ENCODE data around the gene PRTFDC1. TPM values are rescaled to one million over a fixed set of nuclear protein-coding genes. Genes with fewer than 3 reads are reported as not detected.

PRTFDC1 gene
- total and polyA plus RNA-seq, 2 of the 13 experiments (the other 11 are each of a cell fraction or from before 2014, with no cell fraction given), result not detected

DNA sequence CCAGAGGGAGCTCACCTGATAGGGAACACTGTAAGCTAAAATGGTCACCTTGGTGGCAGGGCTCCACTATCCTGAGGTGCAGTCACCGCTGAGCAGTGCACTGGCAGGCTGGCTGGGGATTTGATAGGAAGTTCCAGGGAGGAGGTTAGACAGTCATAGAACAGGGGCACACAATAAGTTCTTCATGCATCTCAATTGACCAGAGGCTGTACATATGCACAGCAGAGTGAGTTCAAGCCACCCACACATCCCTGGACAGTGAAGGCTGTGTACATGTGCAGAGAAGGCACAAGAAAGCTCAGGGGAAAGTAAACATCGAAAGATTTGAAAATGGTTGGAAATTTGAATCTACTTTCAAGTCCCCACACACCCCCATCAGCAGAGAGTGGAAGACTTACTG lies 13.9 kb downstream of the PRTFDC1 start:
- Histone ChIP-seq H3K9me3 (ENCODE audit: low read length) (no peaks in the 10 kb centered on the region), H3K4me2 (ENCODE audit: low read depth, low read length) (no peak overlapping the region), H3K27me3 (ENCODE audit: control insufficient read depth in 1 of 2, insufficient read depth in 2 of 2, low read length in 2 of 2) (no peaks in the 10 kb centered on the region), H3K4me3 (replicated peaks in 1 of 3; ENCODE audit: insufficient read depth in 1 of 3, low read depth in 2 of 3, low read length in 3 of 3) (no peak overlapping the region), H3K79me2 (ENCODE audit: insufficient read depth, low read length) (no peaks in the 10 kb centered on the region), H3K9ac (ENCODE audit: insufficient read depth, low read depth, low read length) (no peak overlapping the region), H2AFZ (ENCODE audit: low read length) (no peak overlapping the region), H3K4me1 (ENCODE audit: insufficient read depth, low read length) (no peaks in the 10 kb centered on the region), H3K27ac (ENCODE audit: extremely low read length, insufficient read depth, low read length) (no peak overlapping the region), H3K36me3 (replicated peaks in 1 of 2; ENCODE audit: control insufficient read depth in 1 of 2, insufficient read depth in 2 of 2, low read length in 2 of 2) (no peaks in the 10 kb centered on the region), H4K20me1 (ENCODE audit: insufficient read depth, low read length) (no peaks in the 10 kb centered on the region)
- FAIRE-seq, result no peak
- TF ChIP-seq ZNF7 (CRISPR knock-in tag; IDR thresholded peaks at IDR 0.05), result no peak
- TF ChIP-seq ZNF672 (CRISPR knock-in tag; IDR thresholded peaks at IDR 0.05), result no peak
- no peak for TF ChIP-seq ATF7 (IDR thresholded peaks at IDR 0.05)
- TF ChIP-seq ATF7 (CRISPR knock-in tag; IDR thresholded peaks at IDR 0.05), result no peak
- no peak for TF ChIP-seq ZNF451 (CRISPR knock-in tag; IDR thresholded peaks at IDR 0.05)
- no peak for TF ChIP-seq TBL1XR1 (IDR thresholded peaks at IDR 0.05; ENCODE audit: borderline replicate concordance, low read length, partially characterized antibody)
- TF ChIP-seq MXD1 (CRISPR knock-in tag; IDR thresholded peaks at IDR 0.05), result no peak
- TF ChIP-seq HNF4G (IDR thresholded peaks at IDR 0.05; ENCODE audit: borderline replicate concordance, low read depth, low read length), result no peak
- no peak for TF ChIP-seq HNF4G (CRISPR knock-in tag; IDR thresholded peaks at IDR 0.05; ENCODE audit: borderline replicate concordance, low read depth)
- TF ChIP-seq TEAD3 (CRISPR knock-in tag; optimal IDR thresholded peaks at IDR 0.05; ENCODE audit: borderline replicate concordance), result no peak
- no peak for TF ChIP-seq ETV5 (CRISPR knock-in tag; IDR thresholded peaks at IDR 0.05; ENCODE audit: borderline replicate concordance)
- TF ChIP-seq ZFYVE20 (CRISPR knock-in tag; IDR thresholded peaks at IDR 0.05; ENCODE audit: borderline replicate concordance, low read depth), result no peak
- TF ChIP-seq HOXA5 (CRISPR knock-in tag; IDR thresholded peaks at IDR 0.05), result no peak
- TF ChIP-seq ZNF44 (CRISPR knock-in tag; IDR thresholded peaks at IDR 0.05), result no peak
- no peak for TF ChIP-seq PBX3 (CRISPR knock-in tag; IDR thresholded peaks at IDR 0.05; ENCODE audit: borderline replicate concordance)
- no peak for TF ChIP-seq ZNF703 (CRISPR knock-in tag; IDR thresholded peaks at IDR 0.05; ENCODE audit: borderline replicate concordance)
- ChIA-PET CTCF (ENCODE audit: low intra/inter-chr PET ratio, low total read pairs) (no interaction called here), POLR2A (no interaction called here)
- no TSS peak for BruUV-seq (replicated peaks)
- DNase-seq (ENCODE audit: low spot score), result no peak
- in situ Hi-C loops (cut with HindIII; ENCODE audit: extremely low pct_ligation_motif_present, low pct_unique_long_range_greater_than_20kb), result no loop called here
- WGBS (ENCODE audit: low lambda C conversion rate), result 17% methylated on average over 2 of the region's 2 CpGs
- intact Hi-C loops (cut with micrococcal nuclease; ENCODE audit: unreplicated experiment), result no loop called here
- ATAC-seq, result no peak
